ENCODE data around the gene WRAP73. TPM values are rescaled to one million over a fixed set of nuclear protein-coding genes. Genes with fewer than 3 reads are reported as not detected.

Gene WRAP73
- total RNA-seq, 1 donor from 2014 or later, result 20.5 TPM

GRCh38 chr1:3668148-3668547, 18.2 kb upstream of the WRAP73 start:
- no peak overlapping the region for H3K27ac Mint-ChIP-seq (ENCODE audit: unreplicated experiment)
- no peak overlapping the region for H3K4me3 Mint-ChIP-seq (ENCODE audit: unreplicated experiment)
- H3K27me3 Mint-ChIP-seq (ENCODE audit: unreplicated experiment), result peaks cover 1% of the 10 kb centered on the region
- H3K36me3 Mint-ChIP-seq (ENCODE audit: unreplicated experiment), result no peaks in the 10 kb centered on the region
- no peak for DNase-seq (ENCODE audit: extremely low spot score, unreplicated experiment)
- TF ChIP-seq CTCF (IDR thresholded peaks at IDR 0.05), result no peak
- H3K9me3 Mint-ChIP-seq (ENCODE audit: unreplicated experiment), result no peaks in the 10 kb centered on the region
- H3K4me1 Mint-ChIP-seq (ENCODE audit: unreplicated experiment), result peaks cover 12% of the 10 kb centered on the region

GRCh38 chr1:3664700-3665375, 14.9 kb upstream of the WRAP73 start:
- no peaks in the 10 kb centered on the region for H3K36me3 Mint-ChIP-seq (ENCODE audit: unreplicated experiment)
- no peaks in the 10 kb centered on the region for H3K9me3 Mint-ChIP-seq (ENCODE audit: unreplicated experiment)
- H3K4me3 Mint-ChIP-seq (ENCODE audit: unreplicated experiment), result no peak overlapping the region
- no peaks in the 10 kb centered on the region for H3K4me1 Mint-ChIP-seq (ENCODE audit: unreplicated experiment)
- peaks cover 17% of the 10 kb centered on the region for H3K27me3 Mint-ChIP-seq (ENCODE audit: unreplicated experiment)
- no peak for TF ChIP-seq CTCF (IDR thresholded peaks at IDR 0.05)
- no peak for DNase-seq (ENCODE audit: extremely low spot score, unreplicated experiment)
- H3K27ac Mint-ChIP-seq (ENCODE audit: unreplicated experiment), result no peak overlapping the region

GRCh38 chr1:3663999-3664699, 14.2 kb upstream of the WRAP73 start:
- H3K9me3 Mint-ChIP-seq (ENCODE audit: unreplicated experiment), result no peaks in the 10 kb centered on the region
- TF ChIP-seq CTCF (IDR thresholded peaks at IDR 0.05), result no peak

GRCh38 chr1:3662080-3662671, 12.3 kb upstream of the WRAP73 start:
- Mint-ChIP-seq H3K36me3 (ENCODE audit: unreplicated experiment) (no peaks in the 10 kb centered on the region), H3K9me3 (ENCODE audit: unreplicated experiment) (no peaks in the 10 kb centered on the region), H3K27ac (ENCODE audit: unreplicated experiment) (no peak overlapping the region), H3K4me1 (ENCODE audit: unreplicated experiment) (no peaks in the 10 kb centered on the region), H3K27me3 (ENCODE audit: unreplicated experiment) (peaks cover 35% of the 10 kb centered on the region), H3K4me3 (ENCODE audit: unreplicated experiment) (no peak overlapping the region)
- no peak for TF ChIP-seq CTCF (IDR thresholded peaks at IDR 0.05)
- DNase-seq (ENCODE audit: extremely low spot score, unreplicated experiment), result no peak

More at GRCh38 chr1:3663999-3664699, 14.2 kb upstream of the WRAP73 start:
- Mint-ChIP-seq H3K27me3 (ENCODE audit: unreplicated experiment) (peaks cover 20% of the 10 kb centered on the region), H3K27ac (ENCODE audit: unreplicated experiment) (no peak overlapping the region), H3K36me3 (ENCODE audit: unreplicated experiment) (no peaks in the 10 kb centered on the region), H3K4me1 (ENCODE audit: unreplicated experiment) (no peaks in the 10 kb centered on the region), H3K4me3 (ENCODE audit: unreplicated experiment) (no peak overlapping the region)
- DNase-seq (ENCODE audit: extremely low spot score, unreplicated experiment), result no peak

- TF ChIP-seq CTCF (IDR thresholded peaks at IDR 0.05), result no peak
- Mint-ChIP-seq H3K4me1 (ENCODE audit: unreplicated experiment) (no peaks in the 10 kb centered on the region), H3K27me3 (ENCODE audit: unreplicated experiment) (peaks cover 39% of the 10 kb centered on the region), H3K4me3 (ENCODE audit: unreplicated experiment) (no peak overlapping the region), H3K27ac (ENCODE audit: unreplicated experiment) (no peak overlapping the region), H3K9me3 (ENCODE audit: unreplicated experiment) (no peaks in the 10 kb centered on the region), H3K36me3 (ENCODE audit: unreplicated experiment) (no peaks in the 10 kb centered on the region)
- no peak for DNase-seq (ENCODE audit: extremely low spot score, unreplicated experiment)
Observed at GRCh38 chr1:3661631-3662030, 11.7 kb upstream of the WRAP73 start.
